SK-N-SH treated with all-trans-retinoic acid at 6 μM for 48 hours (cell line): ENCODE data around the gene ETNK2.

Source experiments
- ATAC-seq: fragments of 200-7000 bp; cut with Tn5 transposase; 3 replicates; pipeline ENCODE4 v1.9.1; 2020; ENCODE audit warnings: mild to moderate bottlenecking, moderate library complexity
- ARNTL ChIP-seq: fragments of 450-650 bp; formaldehyde crosslinking; IDR thresholded peaks from 2 replicates; pipeline ENCODE4 v1.5.0; 2020; ENCODE audit warnings: low read depth, mild to moderate bottlenecking, moderate library complexity, borderline replicate concordance
- BACH2 ChIP-seq: fragments of 250-450 bp; sonication (Bioruptor Pico); IDR thresholded peaks from 2 replicates; pipeline ENCODE4 v1.9.0; 2021; ENCODE audit warnings: mild to moderate bottlenecking, borderline replicate concordance
- CSDC2 ChIP-seq: fragments of 250-450 bp; sonication (Bioruptor Pico); IDR thresholded peaks from 2 replicates; pipeline ENCODE4 v1.5.0; 2020; ENCODE audit warnings: mild to moderate bottlenecking, moderate library complexity
- ESRRG ChIP-seq: fragments of 250-450 bp; sonication (Bioruptor Pico); IDR thresholded peaks from 2 replicates; pipeline ENCODE4 v1.6.1; 2021; ENCODE audit warnings: mild to moderate bottlenecking
- GLIS3 ChIP-seq: fragments of 250-450 bp; sonication (Bioruptor Pico); IDR thresholded peaks from 2 replicates; pipeline ENCODE4 v1.5.0; 2020; ENCODE audit warnings: mild to moderate bottlenecking, moderate library complexity
- ISL1 ChIP-seq: fragments of 250-450 bp; sonication (Bioruptor Pico); IDR thresholded peaks from 2 replicates; pipeline ENCODE4 v2.1.2; 2022; ENCODE audit warnings: mild to moderate bottlenecking, moderate library complexity
- OSR1 ChIP-seq: fragments of 250-450 bp; sonication (Bioruptor Pico); IDR thresholded peaks from 2 replicates; pipeline ENCODE4 v1.8.0; 2022; ENCODE audit warnings: moderate library complexity, mild to moderate bottlenecking, inconsistent platforms
- PPARA ChIP-seq: fragments of 250-450 bp; sonication (Bioruptor Pico); IDR thresholded peaks from 2 replicates; pipeline ENCODE4 v1.5.0; 2020; ENCODE audit warnings: mild to moderate bottlenecking, borderline replicate concordance
- RARB ChIP-seq: fragments of 250-450 bp; sonication (Bioruptor Pico); IDR thresholded peaks from 2 replicates; pipeline ENCODE4 v1.8.0; 2021; ENCODE audit warnings: mild to moderate bottlenecking, moderate library complexity
- SNAI2 ChIP-seq: fragments of 250-450 bp; sonication (Bioruptor Pico); IDR thresholded peaks from 2 replicates; pipeline ENCODE4 v1.5.0; 2020; ENCODE audit warnings: mild to moderate bottlenecking, moderate library complexity
- TOX ChIP-seq: fragments of 250-450 bp; sonication (Bioruptor Pico); IDR thresholded peaks from 2 replicates; pipeline ENCODE4 v1.8.0; 2021; ENCODE audit warnings: mild to moderate bottlenecking, moderate library complexity, borderline replicate concordance
- ZC3H10 ChIP-seq: fragments of 250-450 bp; sonication (Bioruptor Pico); IDR thresholded peaks from 2 replicates; pipeline ENCODE4 v1.5.1; 2021; ENCODE audit warnings: mild to moderate bottlenecking, moderate library complexity
- ZFP3 ChIP-seq: fragments of 250-450 bp; sonication (Bioruptor Pico); IDR thresholded peaks from 2 replicates; pipeline ENCODE4 v1.5.0; 2020; ENCODE audit warnings: mild to moderate bottlenecking, moderate library complexity
- ZFP30 ChIP-seq: fragments of 450-650 bp; formaldehyde crosslinking; IDR thresholded peaks from 2 replicates; pipeline ENCODE4 v1.5.0; 2022; ENCODE audit warnings: mild to moderate bottlenecking, moderate library complexity
- ZNF565 ChIP-seq: fragments of 450-650 bp; formaldehyde crosslinking; conservative IDR thresholded peaks from 2 replicates; pipeline ENCODE4 v1.5.0; 2020; ENCODE audit warnings: low read depth, mild to moderate bottlenecking, moderate library complexity
- ZNF70 ChIP-seq: fragments of 450-650 bp; formaldehyde crosslinking; IDR thresholded peaks from 2 replicates; pipeline ENCODE4 v1.5.0; 2020; ENCODE audit warnings: mild to moderate bottlenecking, moderate library complexity
- ZNF8 ChIP-seq: fragments of 450-650 bp; formaldehyde crosslinking; IDR thresholded peaks from 2 replicates; pipeline ENCODE4 v1.5.0; 2020; ENCODE audit warnings: mild to moderate bottlenecking, moderate library complexity
- TF ChIP-seq, protein P1 (sequence below): fragments of 250-450 bp; sonication (Bioruptor Pico); IDR thresholded peaks from 2 replicates; pipeline ENCODE4 v1.8.0; 2020; ENCODE audit warnings: mild to moderate bottlenecking, moderate library complexity, borderline replicate concordance
- TF ChIP-seq, protein P2 (sequence below): fragments of 250-450 bp; sonication (Bioruptor Pico); IDR thresholded peaks from 2 replicates; pipeline ENCODE4 v1.8.0; 2021; ENCODE audit warnings: low read depth, mild to moderate bottlenecking, moderate library complexity, borderline replicate concordance
- TF ChIP-seq, protein P3 (sequence below): fragments of 250-450 bp; sonication (Bioruptor Pico); IDR thresholded peaks from 2 replicates; pipeline ENCODE4 v1.5.1; 2020; ENCODE audit warnings: low read depth, mild to moderate bottlenecking, moderate library complexity
- TF ChIP-seq, protein P4 (sequence below): fragments of 250-450 bp; sonication (Bioruptor Pico); IDR thresholded peaks from 2 replicates; pipeline ENCODE4 v1.5.0; 2020; ENCODE audit warnings: mild to moderate bottlenecking, moderate library complexity

Gene ETNK2

DNA sequence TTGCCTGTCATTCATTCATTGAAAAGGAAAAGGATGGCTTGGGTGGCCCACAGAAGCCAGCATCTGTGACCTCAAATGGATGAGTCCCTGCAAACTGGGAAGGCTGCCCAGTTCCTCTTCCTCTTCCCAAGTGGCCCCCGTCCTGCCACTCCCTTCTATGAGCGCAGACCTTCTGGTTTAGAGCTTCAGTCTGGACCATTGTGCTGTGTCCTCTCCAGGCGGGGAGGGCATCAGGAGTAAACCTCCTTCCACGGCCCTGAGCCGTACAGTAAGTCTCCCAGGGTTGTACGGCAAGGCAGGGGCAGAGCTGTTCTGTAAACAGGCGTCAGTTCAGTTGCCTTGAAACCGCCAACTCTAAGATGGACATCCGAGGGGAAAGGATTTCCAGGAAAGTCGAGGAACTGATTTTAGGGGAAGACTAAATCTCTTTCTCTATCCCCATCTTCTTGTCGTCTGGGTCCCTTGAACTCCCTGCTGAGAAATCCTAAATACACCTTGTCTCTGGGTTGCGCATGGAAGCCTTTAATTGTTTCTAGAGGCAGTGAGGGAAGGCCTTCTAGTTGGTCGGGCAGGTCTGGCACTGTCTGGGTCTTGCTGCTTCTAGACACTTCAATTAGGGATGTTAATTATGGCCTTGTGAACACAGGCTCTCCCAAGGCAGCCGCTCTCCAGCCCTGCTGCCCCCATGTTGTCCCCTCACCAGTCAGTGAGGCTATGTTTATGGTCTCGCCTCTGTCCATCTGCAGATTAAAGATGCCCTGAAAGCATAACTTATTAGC, 56.8 kb downstream of the ETNK2 start (continued):
- TF ChIP-seq, protein P1, sequence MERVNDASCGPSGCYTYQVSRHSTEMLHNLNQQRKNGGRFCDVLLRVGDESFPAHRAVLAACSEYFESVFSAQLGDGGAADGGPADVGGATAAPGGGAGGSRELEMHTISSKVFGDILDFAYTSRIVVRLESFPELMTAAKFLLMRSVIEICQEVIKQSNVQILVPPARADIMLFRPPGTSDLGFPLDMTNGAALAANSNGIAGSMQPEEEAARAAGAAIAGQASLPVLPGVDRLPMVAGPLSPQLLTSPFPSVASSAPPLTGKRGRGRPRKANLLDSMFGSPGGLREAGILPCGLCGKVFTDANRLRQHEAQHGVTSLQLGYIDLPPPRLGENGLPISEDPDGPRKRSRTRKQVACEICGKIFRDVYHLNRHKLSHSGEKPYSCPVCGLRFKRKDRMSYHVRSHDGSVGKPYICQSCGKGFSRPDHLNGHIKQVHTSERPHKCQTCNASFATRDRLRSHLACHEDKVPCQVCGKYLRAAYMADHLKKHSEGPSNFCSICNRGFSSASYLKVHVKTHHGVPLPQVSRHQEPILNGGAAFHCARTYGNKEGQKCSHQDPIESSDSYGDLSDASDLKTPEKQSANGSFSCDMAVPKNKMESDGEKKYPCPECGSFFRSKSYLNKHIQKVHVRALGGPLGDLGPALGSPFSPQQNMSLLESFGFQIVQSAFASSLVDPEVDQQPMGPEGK (CRISPR knock-in tag) = no peak
- no peak for TF ChIP-seq OSR1 (CRISPR knock-in tag)

DNA sequence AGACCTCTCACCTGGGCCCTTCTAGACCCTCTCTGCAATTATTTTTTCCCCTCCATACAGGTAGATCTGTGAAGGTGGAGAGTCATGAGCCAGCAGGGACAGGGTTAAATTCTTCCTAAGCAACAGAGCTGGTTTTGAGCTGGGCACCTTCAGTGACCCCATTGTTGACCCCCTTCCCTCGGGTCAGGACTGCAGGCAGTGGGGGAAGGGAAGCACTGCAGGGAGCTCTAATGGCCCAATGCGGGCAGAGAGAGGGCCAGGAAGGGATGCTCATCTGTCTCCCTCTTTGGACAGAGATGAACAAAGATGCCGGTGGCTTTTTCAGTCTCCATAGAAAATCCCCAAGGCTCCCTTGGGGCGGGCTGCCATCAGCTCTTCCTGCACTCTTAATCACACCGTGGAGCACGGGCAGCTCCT, 57.5 kb downstream of the ETNK2 start:
- no peak for ATAC-seq
- TF ChIP-seq ZC3H10 (CRISPR knock-in tag) (no peak), RARB (no peak), TOX (CRISPR knock-in tag) (no peak), GLIS3 (no peak), ZNF70 (CRISPR knock-in tag) (no peak), OSR1 (CRISPR knock-in tag) (no peak), BACH2 (CRISPR knock-in tag) (no peak), ZFP30 (CRISPR knock-in tag) (no peak), PPARA (CRISPR knock-in tag) (no peak), ARNTL (CRISPR knock-in tag) (no peak), ZNF8 (no peak), CSDC2 (no peak), ZNF565 (CRISPR knock-in tag) (no peak), SNAI2 (CRISPR knock-in tag) (no peak)
- TF ChIP-seq, protein P2, sequence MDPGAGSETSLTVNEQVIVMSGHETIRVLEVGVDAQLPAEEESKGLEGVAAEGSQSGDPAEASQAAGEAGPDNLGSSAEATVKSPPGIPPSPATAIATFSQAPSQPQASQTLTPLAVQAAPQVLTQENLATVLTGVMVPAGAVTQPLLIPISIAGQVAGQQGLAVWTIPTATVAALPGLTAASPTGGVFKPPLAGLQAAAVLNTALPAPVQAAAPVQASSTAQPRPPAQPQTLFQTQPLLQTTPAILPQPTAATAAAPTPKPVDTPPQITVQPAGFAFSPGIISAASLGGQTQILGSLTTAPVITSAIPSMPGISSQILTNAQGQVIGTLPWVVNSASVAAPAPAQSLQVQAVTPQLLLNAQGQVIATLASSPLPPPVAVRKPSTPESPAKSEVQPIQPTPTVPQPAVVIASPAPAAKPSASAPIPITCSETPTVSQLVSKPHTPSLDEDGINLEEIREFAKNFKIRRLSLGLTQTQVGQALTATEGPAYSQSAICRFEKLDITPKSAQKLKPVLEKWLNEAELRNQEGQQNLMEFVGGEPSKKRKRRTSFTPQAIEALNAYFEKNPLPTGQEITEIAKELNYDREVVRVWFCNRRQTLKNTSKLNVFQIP = no peak
- TF ChIP-seq, protein P3, sequence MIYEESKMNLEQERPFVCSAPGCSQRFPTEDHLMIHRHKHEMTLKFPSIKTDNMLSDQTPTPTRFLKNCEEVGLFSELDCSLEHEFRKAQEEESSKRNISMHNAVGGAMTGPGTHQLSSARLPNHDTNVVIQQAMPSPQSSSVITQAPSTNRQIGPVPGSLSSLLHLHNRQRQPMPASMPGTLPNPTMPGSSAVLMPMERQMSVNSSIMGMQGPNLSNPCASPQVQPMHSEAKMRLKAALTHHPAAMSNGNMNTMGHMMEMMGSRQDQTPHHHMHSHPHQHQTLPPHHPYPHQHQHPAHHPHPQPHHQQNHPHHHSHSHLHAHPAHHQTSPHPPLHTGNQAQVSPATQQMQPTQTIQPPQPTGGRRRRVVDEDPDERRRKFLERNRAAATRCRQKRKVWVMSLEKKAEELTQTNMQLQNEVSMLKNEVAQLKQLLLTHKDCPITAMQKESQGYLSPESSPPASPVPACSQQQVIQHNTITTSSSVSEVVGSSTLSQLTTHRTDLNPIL (CRISPR knock-in tag) = no peak
- TF ChIP-seq, protein P1 (CRISPR knock-in tag) = no peak
- TF ChIP-seq, protein P4, sequence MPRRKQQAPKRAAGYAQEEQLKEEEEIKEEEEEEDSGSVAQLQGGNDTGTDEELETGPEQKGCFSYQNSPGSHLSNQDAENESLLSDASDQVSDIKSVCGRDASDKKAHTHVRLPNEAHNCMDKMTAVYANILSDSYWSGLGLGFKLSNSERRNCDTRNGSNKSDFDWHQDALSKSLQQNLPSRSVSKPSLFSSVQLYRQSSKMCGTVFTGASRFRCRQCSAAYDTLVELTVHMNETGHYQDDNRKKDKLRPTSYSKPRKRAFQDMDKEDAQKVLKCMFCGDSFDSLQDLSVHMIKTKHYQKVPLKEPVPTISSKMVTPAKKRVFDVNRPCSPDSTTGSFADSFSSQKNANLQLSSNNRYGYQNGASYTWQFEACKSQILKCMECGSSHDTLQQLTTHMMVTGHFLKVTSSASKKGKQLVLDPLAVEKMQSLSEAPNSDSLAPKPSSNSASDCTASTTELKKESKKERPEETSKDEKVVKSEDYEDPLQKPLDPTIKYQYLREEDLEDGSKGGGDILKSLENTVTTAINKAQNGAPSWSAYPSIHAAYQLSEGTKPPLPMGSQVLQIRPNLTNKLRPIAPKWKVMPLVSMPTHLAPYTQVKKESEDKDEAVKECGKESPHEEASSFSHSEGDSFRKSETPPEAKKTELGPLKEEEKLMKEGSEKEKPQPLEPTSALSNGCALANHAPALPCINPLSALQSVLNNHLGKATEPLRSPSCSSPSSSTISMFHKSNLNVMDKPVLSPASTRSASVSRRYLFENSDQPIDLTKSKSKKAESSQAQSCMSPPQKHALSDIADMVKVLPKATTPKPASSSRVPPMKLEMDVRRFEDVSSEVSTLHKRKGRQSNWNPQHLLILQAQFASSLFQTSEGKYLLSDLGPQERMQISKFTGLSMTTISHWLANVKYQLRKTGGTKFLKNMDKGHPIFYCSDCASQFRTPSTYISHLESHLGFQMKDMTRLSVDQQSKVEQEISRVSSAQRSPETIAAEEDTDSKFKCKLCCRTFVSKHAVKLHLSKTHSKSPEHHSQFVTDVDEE = no peak

DNA sequence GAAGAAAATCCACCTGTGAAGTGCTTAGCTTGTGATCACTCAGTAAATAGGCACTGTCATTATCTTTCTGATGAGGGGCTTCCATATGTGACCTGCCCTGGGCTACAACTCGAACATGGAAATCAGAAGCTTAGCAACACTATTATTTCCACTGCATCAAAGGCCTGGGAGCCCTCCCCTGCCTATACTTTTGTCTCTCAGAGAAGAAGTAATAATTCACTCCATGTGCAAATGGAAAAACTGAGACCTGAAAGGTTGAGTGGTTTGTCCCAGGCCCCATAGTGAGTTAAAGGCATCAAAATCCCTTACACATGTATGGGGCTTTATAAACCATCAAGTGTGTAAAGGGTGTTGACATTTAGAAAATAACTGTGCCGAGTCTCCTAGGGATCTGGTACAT, 58.1 kb downstream of the ETNK2 start:
- no peak for ATAC-seq
- TF ChIP-seq OSR1 (CRISPR knock-in tag) = no peak
- no peak for TF ChIP-seq ZFP3 (CRISPR knock-in tag)
- no peak for TF ChIP-seq ZNF70 (CRISPR knock-in tag)
- TF ChIP-seq GLIS3 = no peak
- TF ChIP-seq SNAI2 (CRISPR knock-in tag) = no peak
- TF ChIP-seq PPARA (CRISPR knock-in tag) = no peak
- TF ChIP-seq ZNF565 (CRISPR knock-in tag) = no peak
- TF ChIP-seq, protein P2 = no peak
- TF ChIP-seq, protein P4 = no peak
- no peak for TF ChIP-seq RARB
- TF ChIP-seq ZNF8 = no peak
- no peak for TF ChIP-seq TOX (CRISPR knock-in tag)
- no peak for TF ChIP-seq ESRRG (CRISPR knock-in tag)
- no peak for TF ChIP-seq ISL1 (CRISPR knock-in tag)
